Measurements from ENCODE around the gene ZNF84.

ZNF84 gene

DNA sequence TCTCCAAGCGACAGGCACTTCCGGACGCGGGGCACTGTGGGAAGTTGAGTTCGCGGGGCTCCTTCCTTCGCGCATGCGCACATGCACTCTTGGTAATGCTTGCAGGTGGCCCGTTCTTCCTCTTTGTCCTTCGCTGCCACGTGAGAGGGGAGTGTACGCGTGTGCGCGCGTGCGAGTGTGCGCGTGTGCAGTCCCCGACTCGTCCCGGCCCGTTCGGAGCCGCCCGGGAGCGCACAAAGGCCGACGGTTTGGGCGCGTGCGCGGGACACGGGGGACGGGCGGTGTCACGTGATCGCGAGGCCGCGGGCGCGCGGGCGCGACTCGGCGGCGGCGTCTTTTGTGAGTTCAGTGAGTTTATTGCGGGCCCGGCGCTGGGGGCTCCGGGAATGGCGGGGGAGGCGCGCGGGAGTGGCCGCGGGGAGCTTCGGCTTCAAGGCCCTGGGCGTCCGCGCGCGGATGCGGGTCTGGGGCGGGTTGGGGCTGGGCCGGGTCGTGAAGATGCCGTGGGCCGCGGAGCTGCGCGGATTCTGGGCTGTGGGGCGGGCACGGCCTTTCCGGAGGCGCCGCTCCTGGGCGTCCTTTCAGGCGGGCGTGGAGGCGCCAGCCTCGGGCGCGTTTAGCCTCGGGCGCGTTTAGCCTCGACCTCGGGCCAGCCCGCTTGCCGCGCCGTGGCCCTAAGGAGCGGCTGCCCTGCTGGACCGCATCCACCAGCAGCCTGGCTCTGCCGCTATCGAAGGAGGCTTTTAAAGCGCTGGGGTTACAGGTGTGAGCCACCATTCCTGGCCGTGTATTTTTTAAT is at the start of gene ZNF84:
Gene ZNF84, plus strand, starts transcription at position 303 of the 799 bp plus-strand sequence. CDS start 3,959 bp downstream, outside the sequence.
- H3K36me3 ChIP-seq (ENCODE audit: insufficient read depth, low read length), result peaks cover 32% of the 10 kb centered on the region
- no peaks in the 10 kb centered on the region for H3K27me3 ChIP-seq (ENCODE audit: insufficient read depth, low read length)
- H3K9me3 ChIP-seq (ENCODE audit: low read length), result peaks cover 38% of the 10 kb centered on the region
- H3K4me3 ChIP-seq (ENCODE audit: low read length), result peak within 1 kb of the TSS; percentile 77
- peak within 1 kb of the TSS; percentile 66 for H2AFZ ChIP-seq (ENCODE audit: low read depth, low read length)
- no peaks in the 10 kb centered on the region for H3K4me1 ChIP-seq (ENCODE audit: insufficient read depth, low read length)

DNA sequence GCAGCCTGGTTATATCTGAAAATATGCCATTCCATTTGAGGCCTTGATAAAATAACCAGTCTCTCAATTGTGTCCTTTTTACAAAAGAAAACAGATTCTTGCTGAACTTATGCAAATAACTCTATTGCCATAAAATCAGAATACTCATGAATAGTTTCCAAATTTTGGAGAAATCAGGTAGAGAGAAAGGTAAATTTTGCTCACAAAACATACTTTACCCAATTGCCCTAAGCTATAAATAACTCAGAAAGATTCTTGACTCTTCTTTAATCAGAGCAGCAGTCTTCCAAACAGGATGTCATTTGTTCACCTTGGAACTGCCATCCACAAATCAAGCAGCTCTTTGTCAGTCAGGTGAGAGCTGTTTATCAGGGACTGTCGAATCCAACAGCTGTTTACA is 38.6 kb upstream of the ZNF84 start:
- H3K4me1 ChIP-seq (ENCODE audit: insufficient read depth, low read length), result no peaks in the 10 kb centered on the region
- H3K9me3 ChIP-seq (ENCODE audit: low read length), result peaks cover 57% of the 10 kb centered on the region
- H2AFZ ChIP-seq (ENCODE audit: low read depth, low read length), result no peak overlapping the region
- peaks cover 14% of the 10 kb centered on the region for H3K36me3 ChIP-seq (ENCODE audit: insufficient read depth, low read length)
- no peaks in the 10 kb centered on the region for H3K27me3 ChIP-seq (ENCODE audit: insufficient read depth, low read length)
- no peak overlapping the region for H3K4me3 ChIP-seq (ENCODE audit: low read length)

DNA sequence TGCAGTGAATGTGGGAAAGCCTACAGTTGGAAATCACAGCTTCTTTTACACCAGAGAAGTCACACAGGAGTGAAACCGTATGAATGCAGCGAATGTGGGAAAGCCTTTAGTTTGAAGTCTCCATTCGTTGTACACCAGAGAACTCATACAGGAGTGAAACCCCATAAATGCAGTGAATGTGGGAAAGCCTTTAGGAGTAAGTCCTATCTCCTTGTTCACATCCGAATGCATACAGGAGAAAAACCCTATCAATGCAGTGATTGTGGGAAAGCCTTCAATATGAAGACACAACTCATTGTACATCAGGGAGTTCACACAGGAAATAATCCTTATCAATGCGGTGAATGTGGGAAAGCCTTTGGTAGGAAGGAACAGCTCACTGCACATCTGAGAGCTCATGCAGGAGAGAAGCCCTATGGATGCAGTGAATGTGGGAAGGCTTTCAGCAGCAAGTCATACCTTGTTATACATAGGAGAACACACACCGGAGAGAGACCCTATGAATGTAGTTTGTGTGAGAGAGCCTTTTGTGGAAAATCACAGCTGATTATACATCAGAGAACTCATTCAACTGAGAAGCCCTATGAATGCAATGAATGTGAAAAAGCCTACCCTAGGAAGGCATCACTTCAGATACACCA is 26.5 kb upstream of the ZNF84 start:
- H3K9me3 ChIP-seq (ENCODE audit: low read length), result peaks cover 76% of the 10 kb centered on the region
- no peaks in the 10 kb centered on the region for H3K4me1 ChIP-seq (ENCODE audit: insufficient read depth, low read length)
- H2AFZ ChIP-seq (ENCODE audit: low read depth, low read length), result no peak overlapping the region
- H3K4me3 ChIP-seq (ENCODE audit: low read length), result no peak overlapping the region
- H3K36me3 ChIP-seq (ENCODE audit: insufficient read depth, low read length), result peaks cover 76% of the 10 kb centered on the region
- H3K27me3 ChIP-seq (ENCODE audit: insufficient read depth, low read length), result no peaks in the 10 kb centered on the region

DNA sequence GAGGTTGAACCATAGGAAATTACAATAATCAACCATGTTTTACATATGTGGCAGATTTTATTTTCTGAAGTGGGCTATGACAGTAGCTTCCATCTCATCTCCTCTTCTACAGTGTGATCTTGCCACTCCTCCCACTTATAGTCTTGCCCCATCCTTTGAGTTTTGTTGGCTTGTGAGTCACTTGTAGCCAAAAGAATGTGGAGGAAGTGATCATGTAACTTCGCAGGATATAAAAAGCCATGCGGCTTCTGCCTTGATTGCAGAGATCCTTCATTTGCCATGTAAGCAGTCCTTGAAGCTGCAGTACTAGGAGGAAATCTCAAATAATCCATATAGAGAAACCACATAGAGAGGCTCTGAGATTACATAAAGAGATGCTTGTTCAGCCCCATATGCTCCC is 13.7 kb upstream of the ZNF84 start:
- no peaks in the 10 kb centered on the region for H3K27me3 ChIP-seq (ENCODE audit: insufficient read depth, low read length)
- H2AFZ ChIP-seq (ENCODE audit: low read depth, low read length), result no peak overlapping the region
- peaks cover 9% of the 10 kb centered on the region for H3K36me3 ChIP-seq (ENCODE audit: insufficient read depth, low read length)
- H3K4me1 ChIP-seq (ENCODE audit: insufficient read depth, low read length), result no peaks in the 10 kb centered on the region
- H3K4me3 ChIP-seq (ENCODE audit: low read length), result no peak overlapping the region
- peaks cover 14% of the 10 kb centered on the region for H3K9me3 ChIP-seq (ENCODE audit: low read length)

DNA sequence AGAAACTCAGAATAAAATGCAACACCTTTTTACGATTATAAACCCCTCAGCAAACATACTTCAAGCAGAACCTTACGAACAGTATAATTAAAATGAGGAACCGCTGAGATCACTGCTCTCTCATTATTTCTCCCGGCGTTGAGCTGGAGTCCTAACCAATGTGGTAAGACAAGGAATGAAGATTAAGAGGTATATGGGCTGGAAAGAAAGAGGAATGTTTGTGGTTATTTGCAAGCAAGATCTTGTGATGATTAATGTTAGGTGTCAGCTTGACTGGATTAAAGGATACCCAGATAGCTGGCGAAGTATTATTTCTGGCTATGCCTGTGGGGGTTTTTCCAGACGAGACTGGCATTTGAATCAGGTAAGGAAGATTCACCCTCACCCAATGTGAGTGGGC is 10.3 kb upstream of the ZNF84 start:
- Histone ChIP-seq H3K4me1 (ENCODE audit: insufficient read depth, low read length) (no peaks in the 10 kb centered on the region), H2AFZ (ENCODE audit: low read depth, low read length) (no peak overlapping the region), H3K27me3 (ENCODE audit: insufficient read depth, low read length) (no peaks in the 10 kb centered on the region), H3K9me3 (ENCODE audit: low read length) (peaks cover 14% of the 10 kb centered on the region), H3K4me3 (ENCODE audit: low read length) (no peak overlapping the region), H3K36me3 (ENCODE audit: insufficient read depth, low read length) (no peaks in the 10 kb centered on the region)

DNA sequence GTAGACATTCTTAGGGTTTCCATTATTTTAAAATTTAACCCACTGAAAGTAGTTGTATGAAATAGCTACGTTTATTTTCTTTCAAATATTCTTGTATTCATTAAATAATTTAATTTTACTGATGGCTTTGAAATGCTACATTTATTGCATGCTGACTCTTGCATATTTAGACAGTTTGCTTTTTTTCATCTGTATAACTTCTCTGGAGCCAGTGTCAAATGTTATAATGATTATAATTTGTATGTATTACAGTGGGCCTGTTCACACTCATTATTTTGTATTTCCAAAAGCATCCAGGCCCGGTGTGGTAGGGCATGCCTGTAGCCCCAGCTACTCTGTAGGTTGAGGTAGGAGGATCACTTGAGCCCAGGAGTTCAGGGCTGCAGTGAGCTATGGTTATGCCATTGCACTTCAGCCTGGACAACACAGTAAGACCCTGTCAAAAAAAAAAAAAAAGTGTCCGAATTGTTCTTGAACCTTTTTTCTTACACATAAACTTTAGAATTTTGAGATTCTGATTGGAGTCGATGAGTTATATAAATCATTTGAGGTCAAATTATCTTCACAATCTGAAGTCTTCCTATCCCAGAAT is 905 bp downstream of the ZNF84 start:
- H3K4me3 ChIP-seq (ENCODE audit: low read length), result peak overlapping the region; percentile 77
- peaks cover 47% of the 10 kb centered on the region for H3K9me3 ChIP-seq (ENCODE audit: low read length)
- no peaks in the 10 kb centered on the region for H3K4me1 ChIP-seq (ENCODE audit: insufficient read depth, low read length)
- no peak overlapping the region for H2AFZ ChIP-seq (ENCODE audit: low read depth, low read length)
- peaks cover 40% of the 10 kb centered on the region for H3K36me3 ChIP-seq (ENCODE audit: insufficient read depth, low read length)
- no peaks in the 10 kb centered on the region for H3K27me3 ChIP-seq (ENCODE audit: insufficient read depth, low read length)

DNA sequence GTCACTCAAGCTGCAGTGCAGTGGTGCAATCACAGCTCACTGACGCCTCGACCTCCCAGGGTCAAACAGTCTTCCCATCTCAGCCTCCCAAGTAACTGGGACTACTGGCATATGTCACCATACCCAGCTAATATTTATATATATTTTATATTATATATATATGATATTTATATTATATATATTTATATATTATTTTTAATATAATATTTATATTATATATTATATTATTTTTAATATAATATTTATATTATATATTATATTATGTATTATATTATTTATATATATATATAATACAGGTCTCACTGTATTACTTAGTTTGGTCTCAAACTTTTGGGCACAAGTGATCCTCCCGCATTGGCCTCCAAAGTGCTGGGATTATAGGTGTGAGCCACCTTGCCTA is 9.4 kb downstream of the ZNF84 start:
- H3K4me1 ChIP-seq (ENCODE audit: insufficient read depth, low read length), result no peaks in the 10 kb centered on the region
- no peak overlapping the region for H2AFZ ChIP-seq (ENCODE audit: low read depth, low read length)
- peaks cover 92% of the 10 kb centered on the region for H3K36me3 ChIP-seq (ENCODE audit: insufficient read depth, low read length)
- H3K9me3 ChIP-seq (ENCODE audit: low read length), result peaks cover 91% of the 10 kb centered on the region
- H3K27me3 ChIP-seq (ENCODE audit: insufficient read depth, low read length), result no peaks in the 10 kb centered on the region
- H3K4me3 ChIP-seq (ENCODE audit: low read length), result no peak overlapping the region

DNA sequence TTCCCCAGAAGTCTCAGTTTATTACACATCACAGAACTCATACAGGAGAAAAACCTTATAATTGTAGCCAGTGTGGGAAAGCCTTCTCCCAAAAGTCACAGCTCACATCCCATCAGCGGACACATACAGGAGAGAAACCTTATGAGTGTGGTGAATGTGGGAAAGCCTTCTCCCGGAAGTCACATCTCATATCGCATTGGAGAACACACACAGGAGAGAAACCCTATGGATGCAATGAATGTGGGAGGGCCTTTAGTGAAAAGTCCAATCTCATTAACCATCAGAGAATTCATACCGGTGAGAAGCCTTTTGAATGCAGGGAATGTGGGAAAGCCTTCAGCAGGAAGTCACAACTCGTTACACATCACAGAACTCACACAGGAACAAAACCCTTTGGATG is 20.1 kb downstream of the ZNF84 start:
- H3K27me3 ChIP-seq (ENCODE audit: insufficient read depth, low read length), result no peaks in the 10 kb centered on the region
- peaks cover 82% of the 10 kb centered on the region for H3K36me3 ChIP-seq (ENCODE audit: insufficient read depth, low read length)
- no peak overlapping the region for H2AFZ ChIP-seq (ENCODE audit: low read depth, low read length)
- no peaks in the 10 kb centered on the region for H3K4me1 ChIP-seq (ENCODE audit: insufficient read depth, low read length)
- H3K9me3 ChIP-seq (ENCODE audit: low read length), result peaks cover 84% of the 10 kb centered on the region
- no peak overlapping the region for H3K4me3 ChIP-seq (ENCODE audit: low read length)

DNA sequence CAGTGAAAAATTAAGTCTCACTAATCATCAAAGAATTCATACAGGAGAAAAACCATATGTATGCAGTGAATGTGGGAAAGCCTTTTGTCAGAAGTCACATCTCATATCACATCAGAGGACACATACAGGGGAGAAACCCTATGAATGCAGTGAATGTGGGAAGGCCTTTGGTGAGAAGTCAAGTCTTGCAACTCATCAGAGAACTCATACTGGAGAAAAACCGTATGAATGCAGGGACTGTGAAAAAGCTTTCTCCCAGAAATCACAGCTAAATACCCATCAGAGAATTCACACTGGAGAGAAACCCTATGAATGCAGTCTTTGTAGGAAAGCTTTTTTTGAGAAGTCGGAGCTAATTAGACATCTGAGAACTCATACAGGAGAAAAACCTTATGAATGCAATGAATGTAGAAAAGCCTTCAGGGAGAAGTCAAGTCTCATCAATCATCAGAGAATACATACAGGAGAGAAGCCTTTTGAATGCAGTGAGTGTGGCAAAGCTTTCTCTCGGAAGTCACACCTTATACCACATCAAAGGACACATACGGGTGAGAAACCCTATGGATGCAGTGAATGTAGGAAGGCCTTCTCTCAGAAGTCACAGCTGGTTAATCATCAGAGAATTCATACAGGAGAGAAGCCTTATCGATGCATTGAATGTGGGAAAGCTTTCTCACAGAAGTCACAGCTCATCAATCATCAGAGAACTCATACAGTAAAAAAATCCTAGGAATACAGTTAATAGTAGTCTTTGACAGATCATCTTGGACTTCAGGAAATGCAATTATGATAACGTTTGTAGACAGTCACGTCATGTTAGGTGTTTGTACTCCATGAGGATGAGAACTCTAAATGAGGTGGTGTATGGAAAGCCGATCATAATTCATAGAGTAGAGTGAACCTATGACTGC is 21.1 kb downstream of the ZNF84 start:
- no peak overlapping the region for H3K4me3 ChIP-seq (ENCODE audit: low read length)
- peaks cover 79% of the 10 kb centered on the region for H3K36me3 ChIP-seq (ENCODE audit: insufficient read depth, low read length)
- H3K4me1 ChIP-seq (ENCODE audit: insufficient read depth, low read length), result no peaks in the 10 kb centered on the region
- peaks cover 84% of the 10 kb centered on the region for H3K9me3 ChIP-seq (ENCODE audit: low read length)
- H3K27me3 ChIP-seq (ENCODE audit: insufficient read depth, low read length), result no peaks in the 10 kb centered on the region
- no peak overlapping the region for H2AFZ ChIP-seq (ENCODE audit: low read depth, low read length)

DNA sequence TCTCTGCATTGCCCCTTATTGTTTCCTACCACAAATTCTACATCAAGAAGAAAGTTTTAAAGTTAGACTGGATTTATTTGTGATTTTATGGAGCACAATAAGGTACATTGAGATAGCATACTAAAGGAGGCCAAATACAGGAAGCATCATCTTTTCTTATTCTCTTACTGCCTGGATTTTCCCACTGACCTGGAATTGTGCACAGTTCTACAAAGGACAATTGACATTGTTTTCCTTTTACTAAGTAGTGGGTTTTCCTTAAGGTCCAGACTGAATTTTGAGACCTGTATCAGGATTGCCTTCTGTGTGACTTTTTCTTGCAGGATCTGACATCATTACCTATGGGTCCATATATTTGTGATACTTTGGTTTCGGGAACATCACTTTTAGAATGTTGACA is 24.6 kb downstream of the ZNF84 start:
- Histone ChIP-seq H3K4me1 (ENCODE audit: insufficient read depth, low read length) (no peaks in the 10 kb centered on the region), H2AFZ (ENCODE audit: low read depth, low read length) (no peak overlapping the region), H3K36me3 (ENCODE audit: insufficient read depth, low read length) (peaks cover 54% of the 10 kb centered on the region), H3K27me3 (ENCODE audit: insufficient read depth, low read length) (no peaks in the 10 kb centered on the region), H3K4me3 (ENCODE audit: low read length) (no peak overlapping the region), H3K9me3 (ENCODE audit: low read length) (peaks cover 80% of the 10 kb centered on the region)

DNA sequence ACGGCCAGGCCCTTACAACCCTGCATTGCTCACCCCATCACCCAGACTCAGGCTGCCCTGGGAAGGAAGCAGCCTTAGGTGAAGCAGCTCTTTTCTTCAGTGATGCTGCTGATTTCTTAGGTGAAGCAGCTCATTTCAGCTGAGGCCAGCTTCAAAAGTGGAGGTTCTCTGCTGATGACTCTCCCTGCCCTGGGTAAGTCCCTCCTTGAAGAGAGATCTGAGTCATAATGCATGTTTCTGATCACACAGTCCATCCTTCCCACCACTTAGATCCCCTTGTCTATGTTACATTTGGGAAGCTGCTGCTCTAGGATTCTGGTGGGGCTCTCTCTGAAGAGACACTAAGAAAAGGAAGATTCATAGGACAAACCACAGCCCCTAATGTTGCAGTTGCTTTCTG is 26.2 kb downstream of the ZNF84 start:
- Histone ChIP-seq H3K4me3 (ENCODE audit: low read length) (no peak overlapping the region), H2AFZ (ENCODE audit: low read depth, low read length) (no peak overlapping the region), H3K27me3 (ENCODE audit: insufficient read depth, low read length) (no peaks in the 10 kb centered on the region), H3K9me3 (ENCODE audit: low read length) (peaks cover 71% of the 10 kb centered on the region), H3K36me3 (ENCODE audit: insufficient read depth, low read length) (peaks cover 38% of the 10 kb centered on the region), H3K4me1 (ENCODE audit: insufficient read depth, low read length) (no peaks in the 10 kb centered on the region)

DNA sequence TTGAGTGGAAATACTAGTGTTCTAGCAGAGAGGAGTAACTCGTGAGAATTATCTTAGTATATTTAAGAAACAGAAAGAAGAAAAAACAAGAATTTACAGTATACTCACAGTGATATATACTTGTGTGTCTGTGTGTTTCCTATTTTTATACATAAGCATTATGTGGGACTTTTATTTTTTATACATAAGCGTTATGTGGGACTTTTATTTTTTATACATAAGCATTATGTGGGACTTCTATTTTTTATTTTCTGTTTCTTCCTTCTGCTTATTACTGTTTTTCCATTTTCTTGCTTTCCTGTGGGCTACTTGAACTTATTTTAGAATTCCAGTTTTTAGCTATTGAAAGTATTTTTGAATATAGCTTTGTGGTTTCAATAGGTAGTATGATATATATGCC is 36.5 kb downstream of the ZNF84 start:
- peaks cover 29% of the 10 kb centered on the region for H3K9me3 ChIP-seq (ENCODE audit: low read length)
- no peaks in the 10 kb centered on the region for H3K4me1 ChIP-seq (ENCODE audit: insufficient read depth, low read length)
- no peak overlapping the region for H3K4me3 ChIP-seq (ENCODE audit: low read length)
- H2AFZ ChIP-seq (ENCODE audit: low read depth, low read length), result no peak overlapping the region
- no peaks in the 10 kb centered on the region for H3K27me3 ChIP-seq (ENCODE audit: insufficient read depth, low read length)
- H3K36me3 ChIP-seq (ENCODE audit: insufficient read depth, low read length), result no peaks in the 10 kb centered on the region

DNA sequence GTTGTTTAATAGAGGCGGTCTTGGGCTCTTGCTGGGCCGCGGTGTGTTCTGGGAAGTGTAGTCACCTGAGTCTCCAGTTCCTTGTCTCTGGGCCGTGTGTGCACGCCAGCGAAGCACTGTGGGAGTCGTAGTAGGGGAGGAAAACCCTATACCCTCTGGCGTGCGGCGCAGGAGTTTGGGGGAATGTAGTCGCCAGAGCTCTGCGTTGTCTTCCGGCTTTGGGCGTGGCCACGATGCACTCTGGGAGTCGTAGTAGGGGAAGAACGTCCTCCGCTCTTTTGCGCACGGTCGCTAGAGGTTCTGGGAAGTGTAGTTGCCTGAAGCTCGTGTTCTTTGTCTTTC is 42.7 kb downstream of the ZNF84 start:
- peak overlapping the region; percentile 98 for H3K4me3 ChIP-seq (ENCODE audit: low read length)
- peak overlapping the region; percentile 76 for H2AFZ ChIP-seq (ENCODE audit: low read depth, low read length)
- peaks cover 45% of the 10 kb centered on the region for H3K9me3 ChIP-seq (ENCODE audit: low read length)
- peaks cover 10% of the 10 kb centered on the region for H3K4me1 ChIP-seq (ENCODE audit: insufficient read depth, low read length)
- peaks cover 33% of the 10 kb centered on the region for H3K36me3 ChIP-seq (ENCODE audit: insufficient read depth, low read length)
- H3K27me3 ChIP-seq (ENCODE audit: insufficient read depth, low read length), result no peaks in the 10 kb centered on the region

Data from neuron (in vitro differentiated cells).